OCI-LY1 (cell line): ENCODE data around the gene ZFP3.
"Not testable (repeated sequence)": the region's sequence is repeated elsewhere in the genome, so short reads cannot be mapped to it uniquely, and the experiment has no call there.

Experiments used
- CTCF ChIP-seq: fragments of 200-600 bp; sonication (generic), shearing (Covaris generic); IDR thresholded peaks from 2 replicates; pipeline ENCODE4 v1.5.1; 2017; ENCODE audit warnings: mild to moderate bottlenecking, antibody characterized with exemption, low read length, moderate library complexity, mixed read lengths
- EZH2 ChIP-seq: fragments of 200-600 bp; sonication (generic), shearing (Covaris generic); IDR thresholded peaks from 2 replicates; pipeline ENCODE4 v1.8.0; 2017; ENCODE audit warnings: borderline replicate concordance, mixed run types, mild to moderate bottlenecking, antibody characterized with exemption, low read length, moderate library complexity, mixed read lengths

- TF ChIP-seq CTCF, EZH2: not testable (repeated sequence)
Measured at GRCh38 chr17:5132503-5133225, 54.4 kb downstream of the ZFP3 start.
